Heart right ventricle (tissue), 16 donors: ENCODE results near the gene SHISAL1. TPM values are rescaled to one million over a fixed set of nuclear protein-coding genes. Genes with fewer than 3 reads are reported as not detected.

ENCODE experiments used
- ATAC-seq, 8 donors: fragments of 200-7000 bp; cut with Tn5 transposase; one replicate each; pipeline ENCODE4 v1.9.1; 2020; ENCODE audit warnings: mild to moderate bottlenecking in 8 of 8, moderate library complexity in 8 of 8, moderate number of reproducible peaks in 1 of 8
- DNase-seq, 2 donors: peaks; one replicate each; pipeline ENCODE4 v3.0.0-alpha.2; 2020
- H3K27ac ChIP-seq, 10 donors: fragments of 200-600 bp; sonication (generic) in 2 of 10; one replicate each; pipeline versions ENCODE4 v1.5.0 to v1.8.0; 2020 to 2022; ENCODE audit warnings: mild to moderate bottlenecking in 3 of 10
- H3K27me3 ChIP-seq, 7 donors: fragments of 200-600 bp; one replicate each; pipeline ENCODE4 v1.8.0; 2021 to 2022; ENCODE audit warnings: mild to moderate bottlenecking in 2 of 7
- H3K36me3 ChIP-seq, 9 donors: fragments of 200-600 bp; sonication (generic) in 1 of 9; one replicate each; pipeline versions ENCODE4 v1.5.0 to v1.8.0; 2020 to 2022; ENCODE audit warnings: mild to moderate bottlenecking in 2 of 9
- H3K4me1 ChIP-seq, 9 donors: fragments of 200-600 bp; sonication (generic) in 1 of 9; one replicate each; pipeline versions ENCODE4 v1.5.0 to v1.8.0; 2020 to 2022; ENCODE audit warnings: mild to moderate bottlenecking in 4 of 9
- H3K4me3 ChIP-seq, 10 donors: fragments of 200-600 bp; sonication (generic) in 2 of 10; one replicate each; pipeline versions ENCODE4 v1.5.0 to v1.8.0; 2020 to 2022; ENCODE audit warnings: mild to moderate bottlenecking in 7 of 10, moderate library complexity in 2 of 10
- H3K9me3 ChIP-seq, 11 donors: fragments of 200-600 bp in 10 of 11; sonication (generic) in 2 of 11; one replicate each; pipeline versions ENCODE4 v1.5.0 to v1.8.0; 2013 to 2022; ENCODE audit warnings: mild to moderate bottlenecking in 2 of 11, control low read depth in 1 of 11, moderate library complexity in 1 of 11
- WGBS, 2 donors: extraction: QIAGEN DNeasy Blood & Tissue Kit; methylation state at CpG; one replicate each; pipeline ENCODE4 v1.1.7; 2013; ENCODE audit warnings: inconsistent platforms in 1 of 2; 5-methylcytosine and 5-hydroxymethylcytosine counted together
- intact Hi-C, 10 donors: fragments of 100-400 bp; cut with DNase I; formaldehyde crosslinking; loops; one replicate each; pipeline versions ENCODE4 v1.11.1 to v1.14.2; 2022
- polyA plus RNA-seq, 2 donors: library from polyadenylated mRNA; stranded (reverse); fragments of 200-250 nt; gene quantifications; one replicate each; pipeline ENCODE4 v1.2.3, GENCODE V29; 2013
- total RNA-seq, 10 donors: library from RNA; stranded (reverse); fragmentation: NEBNext Ultra II Directional in 3 of 10; extraction: Animal tissue kit (Norgen Biotek cat#: 25700) in 3 of 10; gene quantifications; one replicate each; pipeline versions ENCODE4 v1.2.1 to v1.2.4, GENCODE V29; 2021 to 2023
- TF ChIP-seq, protein P1 (sequence below), 9 donors: fragments of 200-600 bp; sonication (generic) in 2 of 9; IDR thresholded peaks; one replicate each; pipeline versions ENCODE4 v1.5.0 to v1.8.0; 2021 to 2022; ENCODE audit warnings: antibody characterized with exemption in 9 of 9, mild to moderate bottlenecking in 5 of 9, moderate library complexity in 1 of 9
- donor health status: Arrhythmogenic right ventricular cardiomyopathy.
- donor health status: ischemic (EF 13 %, LVEDD 7.1; RV severe dilation, severe dysfunction).
- donor health status: healthy with polysubstance abuse.
- donor health status: DM: no; HTN: yes; CAD: no.
- donor health status: DM: no; HTN: no; CAD: no.
- donor health status: ischemic (EF 25% LVEDD 6.9; RV normal size, moderate dysfunction).
- donor health status: ischemic (EF 25% LVEDD 5.7; RV mildly dilated, moderate dysfunction).
- donor health status: healthy.
- donor health status: DM: yes; HTN: yes; CAD: no.
- donor health status: Ischemic cardiomyopathy.
- donor health status: ischemic (EF 35%, LVEDD 5.7; RV mildly dilated, moderate dysfunction).
- donor health status: nonischemic (EF 11% LVEDD 7.7; RV severe dilation, severe dysfunction).
- donor health status: DM: yes; HTN: yes; CAD: no.
- donor health status: PGD.
- donor health status: ischemic (EF 29% LVEDD 5.4; RV normal size, mild dysfunction).
- donor health status: nonischemic (EF 23%, LVEDD 6.1; RV moderate dilation, normal function).

SHISAL1 gene
- total and polyA plus RNA-seq, 12 donors = 0.15 to 1.7 (median 0.63) TPM

- no peak for DNase-seq
- TF ChIP-seq, protein P1, sequence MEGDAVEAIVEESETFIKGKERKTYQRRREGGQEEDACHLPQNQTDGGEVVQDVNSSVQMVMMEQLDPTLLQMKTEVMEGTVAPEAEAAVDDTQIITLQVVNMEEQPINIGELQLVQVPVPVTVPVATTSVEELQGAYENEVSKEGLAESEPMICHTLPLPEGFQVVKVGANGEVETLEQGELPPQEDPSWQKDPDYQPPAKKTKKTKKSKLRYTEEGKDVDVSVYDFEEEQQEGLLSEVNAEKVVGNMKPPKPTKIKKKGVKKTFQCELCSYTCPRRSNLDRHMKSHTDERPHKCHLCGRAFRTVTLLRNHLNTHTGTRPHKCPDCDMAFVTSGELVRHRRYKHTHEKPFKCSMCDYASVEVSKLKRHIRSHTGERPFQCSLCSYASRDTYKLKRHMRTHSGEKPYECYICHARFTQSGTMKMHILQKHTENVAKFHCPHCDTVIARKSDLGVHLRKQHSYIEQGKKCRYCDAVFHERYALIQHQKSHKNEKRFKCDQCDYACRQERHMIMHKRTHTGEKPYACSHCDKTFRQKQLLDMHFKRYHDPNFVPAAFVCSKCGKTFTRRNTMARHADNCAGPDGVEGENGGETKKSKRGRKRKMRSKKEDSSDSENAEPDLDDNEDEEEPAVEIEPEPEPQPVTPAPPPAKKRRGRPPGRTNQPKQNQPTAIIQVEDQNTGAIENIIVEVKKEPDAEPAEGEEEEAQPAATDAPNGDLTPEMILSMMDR (IDR thresholded peaks at IDR 0.05) = no peak
- intact Hi-C loops = loop anchor here in 1 of 10 donors (1.0 kb wide), 1 partner anchor 113 kb away; no protein-coding TSS in a partner anchor
- Histone ChIP-seq H3K9me3 (peaks cover 0 to 20% (median 0%) of the 10 kb centered on the region in 11 donors), H3K4me3 (no peak overlapping the region), H3K27ac (no peak overlapping the region), H3K27me3 (peaks cover 0 to 7% (median 0%) of the 10 kb centered on the region in 7 donors), H3K4me1 (peaks cover 0 to 6% (median 0%) of the 10 kb centered on the region in 9 donors), H3K36me3 (no peaks in the 10 kb centered on the region)
- no peak for ATAC-seq
- 46 to 56% methylated on average over 6 of the region's 6 CpGs for WGBS, 2 donors
Observed at GRCh38 chr22:44293876-44294275, 18.9 kb downstream of the SHISAL1 start.

DNA sequence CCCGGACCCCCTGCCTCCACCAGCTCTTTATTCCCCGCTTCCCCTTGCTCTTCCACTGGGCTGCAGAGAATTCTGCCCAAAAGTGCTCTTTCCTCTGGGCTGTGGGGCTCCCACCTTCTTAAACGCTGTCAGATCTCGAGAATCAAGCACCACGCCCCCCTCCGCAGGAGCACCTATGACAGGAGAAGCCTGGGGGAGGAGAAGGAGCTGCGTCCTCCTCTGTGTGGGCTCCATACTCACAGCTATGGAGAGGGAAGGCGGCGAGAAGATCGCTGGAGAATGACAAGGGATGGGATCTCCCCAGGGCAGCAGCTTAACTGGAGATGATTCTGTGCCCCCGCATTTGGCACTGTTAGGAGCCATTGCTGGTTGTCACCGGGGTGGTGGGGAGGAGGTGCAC is 19.7 kb downstream of the SHISAL1 start:
- 82 to 84% methylated on average over 12 of the region's 12 CpGs for WGBS, 2 donors
- ATAC-seq = no peak

GRCh38 chr22:44292521-44292920 is 20.2 kb downstream of the SHISAL1 start:
- H3K9me3 ChIP-seq = peaks cover 0 to 20% (median 0%) of the 10 kb centered on the region in 11 donors
- no peaks in the 10 kb centered on the region for H3K36me3 ChIP-seq
- H3K4me3 ChIP-seq = no peak overlapping the region
- DNase-seq = no peak
- peaks cover 0 to 6% (median 0%) of the 10 kb centered on the region in 9 donors for H3K4me1 ChIP-seq
- H3K27ac ChIP-seq = no peak overlapping the region
- TF ChIP-seq, protein P1 (IDR thresholded peaks at IDR 0.05) = no peak
- 83 to 88% methylated on average over 10 of the region's 10 CpGs for WGBS, 2 donors
- H3K27me3 ChIP-seq = peaks cover 0 to 7% (median 0%) of the 10 kb centered on the region in 7 donors
- ATAC-seq = no peak
- intact Hi-C loops = no loop called here

More for the DNA sequence above, 19.7 kb downstream of the SHISAL1 start:
- Histone ChIP-seq H3K27ac (no peak overlapping the region), H3K9me3 (peaks cover 0 to 20% (median 0%) of the 10 kb centered on the region in 11 donors), H3K36me3 (no peaks in the 10 kb centered on the region), H3K27me3 (peaks cover 0 to 7% (median 0%) of the 10 kb centered on the region in 7 donors), H3K4me3 (no peak overlapping the region), H3K4me1 (peaks cover 0 to 6% (median 0%) of the 10 kb centered on the region in 9 donors)
- TF ChIP-seq, protein P1 (IDR thresholded peaks at IDR 0.05) = no peak
- intact Hi-C loops = loop anchor here in 1 of 10 donors (1.0 kb wide), 1 partner anchor 112 kb away; no protein-coding TSS in a partner anchor
- no peak for DNase-seq

- Histone ChIP-seq H3K27ac (no peak overlapping the region), H3K4me3 (no peak overlapping the region), H3K4me1 (peaks cover 0 to 6% (median 0%) of the 10 kb centered on the region in 9 donors), H3K27me3 (peaks cover 0 to 12% (median 0%) of the 10 kb centered on the region in 7 donors), H3K36me3 (no peaks in the 10 kb centered on the region), H3K9me3 (peaks cover 0 to 20% (median 0%) of the 10 kb centered on the region in 11 donors)
- no peak for DNase-seq
- intact Hi-C loops = no loop called here
- TF ChIP-seq, protein P1 (IDR thresholded peaks at IDR 0.05) = no peak
- 58 to 69% methylated on average over 21 of the region's 21 CpGs for WGBS, 2 donors
- no peak for ATAC-seq
Observed at GRCh38 chr22:44291674-44292360, 20.9 kb downstream of the SHISAL1 start.
